Pulmonary artery endothelial cell (primary cell): ENCODE measurements around the gene DDIT4. TPM values are rescaled to one million over a fixed set of nuclear protein-coding genes. Genes with fewer than 3 reads are reported as not detected.
"Not testable (repeated sequence)": the region's sequence is repeated elsewhere in the genome, so short reads cannot be mapped to it uniquely, and the experiment has no call there.

Experiments
- DNase-seq: peaks from one replicate; pipeline ENCODE4 v3.0.0-alpha.2; 2011; ENCODE audit warnings: low read depth, low spot score
- total RNA-seq: library from RNA; depleted of rRNA; stranded (reverse); fragments of >200 nt; gene quantifications from 2 replicates; pipeline ENCODE4 v1.2.3, GENCODE V29; 2014

The DDIT4 gene
- 133 and 170 TPM in 2 replicates for total RNA-seq

- peak; percentile 96 for DNase-seq
These were observed at the start of gene DDIT4 for GRCh38 chr10:72273410-72274212. TSS of gene DDIT4 (plus strand) at chr10:72273924. CDS start at chr10:72274217, 293 bp downstream.

GRCh38 chr10:72224191-72224590, 49.5 kb upstream of the DDIT4 start:
- not testable (repeated sequence) for DNase-seq

GRCh38 chr10:72226418-72227027, 47.2 kb upstream of the DDIT4 start:
- no peak for DNase-seq

- DNase-seq: no peak
These were observed 45.9 kb upstream of the DDIT4 start for GRCh38 chr10:72227826-72228225.

- DNase-seq: no peak
These were observed 45.4 kb upstream of the DDIT4 start for GRCh38 chr10:72228318-72228751.

GRCh38 chr10:72229261-72230251, 44.2 kb upstream of the DDIT4 start:
- no peak for DNase-seq

GRCh38 chr10:72233621-72234020, 40.1 kb upstream of the DDIT4 start:
- no peak for DNase-seq

GRCh38 chr10:72234560-72235095, 39.1 kb upstream of the DDIT4 start:
- DNase-seq: no peak

- DNase-seq: no peak
These were observed 38.0 kb upstream of the DDIT4 start for GRCh38 chr10:72235544-72236279.

- no peak for DNase-seq
These were observed 35.1 kb upstream of the DDIT4 start for GRCh38 chr10:72238392-72239175.

- DNase-seq: no peak
These were observed 34.3 kb upstream of the DDIT4 start for GRCh38 chr10:72239409-72239808.

GRCh38 chr10:72240371-72240770, 33.4 kb upstream of the DDIT4 start:
- DNase-seq: no peak

- no peak for DNase-seq
These were observed 32.0 kb upstream of the DDIT4 start for GRCh38 chr10:72241691-72242252.

- DNase-seq: peak; percentile 33
These were observed 31.0 kb upstream of the DDIT4 start for GRCh38 chr10:72242675-72243074.

GRCh38 chr10:72243822-72244437, 29.8 kb upstream of the DDIT4 start:
- no peak for DNase-seq

GRCh38 chr10:72244573-72245038, 29.1 kb upstream of the DDIT4 start:
- no peak for DNase-seq

GRCh38 chr10:72245949-72246525, 27.7 kb upstream of the DDIT4 start:
- no peak for DNase-seq

GRCh38 chr10:72248468-72249151, 25.1 kb upstream of the DDIT4 start:
- peak; percentile 68 for DNase-seq
